Forelimb muscle (tissue), 1 donor: Measurements from ENCODE around the gene LRRIQ3. TPM values are rescaled to one million over a fixed set of nuclear protein-coding genes. Genes with fewer than 3 reads are reported as not detected.

Experiments
- polyA plus RNA-seq: library from polyadenylated mRNA; unstranded; fragments of 120-200 nt; gene quantifications from one replicate; pipeline ENCODE4 v1.2.1, GENCODE V29; 2013; ENCODE audit not compliant: insufficient read length

Gene LRRIQ3
- polyA plus RNA-seq, 1 donor = 0.44 TPM

Other genes with a start within 250 kb of the LRRIQ3 start
- 9.9 TPM for gene FPGT, start 66 bp upstream of the LRRIQ3 start, polyA plus RNA-seq
- gene TNNI3K, start 37.2 kb upstream of the LRRIQ3 start, polyA plus RNA-seq = 1.8 TPM